ENCODE data around the gene DIPK1C. TPM values are rescaled to one million over a fixed set of nuclear protein-coding genes. Genes with fewer than 3 reads are reported as not detected.

DIPK1C gene
- total and polyA plus RNA-seq, 2 experiments from 2014 or later: 0.07 TPM; not detected in 1

- DNase-seq (ENCODE audit: low spot score) (no peak), ATAC-seq (no peak)
- Mint-ChIP-seq H3K27me3 (ENCODE audit: insufficient read depth, low read depth, poor library complexity) (peaks cover 11% of the 10 kb centered on the region), H3K4me1 (peaks cover 3% of the 10 kb centered on the region; the same call in 1 of the 3 replicates), H3K9me3 (peaks cover 11% of the 10 kb centered on the region), H3K4me3 (no peak overlapping the region), H3K36me3 (ENCODE audit: low read depth) (no peaks in the 10 kb centered on the region; the same call in 2 of the 3 replicates), H3K27ac (no peak overlapping the region)
- H4K20me1 ChIP-seq (replicated peaks; ENCODE audit: insufficient read depth): no peaks in the 10 kb centered on the region
- 0 out of 2 replicates have a peak, but pooled peaks cover 5% of the 10 kb centered on the region for H3K9me2 ChIP-seq (ENCODE audit: insufficient read depth)
- H3F3A ChIP-seq (replicated peaks; ENCODE audit: low read depth): no peaks in the 10 kb centered on the region
- no peaks in the 10 kb centered on the region for H3K36me3 ChIP-seq (ENCODE audit: insufficient read depth)
- H3K27me3 ChIP-seq (ENCODE audit: insufficient read depth): no peaks in the 10 kb centered on the region
- H3K79me2 ChIP-seq (replicated peaks; ENCODE audit: insufficient read depth): no peaks in the 10 kb centered on the region
- no peak overlapping the region for H2AFZ ChIP-seq
- no peak overlapping the region for H3K4me3 ChIP-seq
- no peak overlapping the region for H3K4me2 ChIP-seq
- no peak overlapping the region for H3K27ac ChIP-seq (ENCODE audit: low read depth)
- no peaks in the 10 kb centered on the region for H3K4me1 ChIP-seq (ENCODE audit: insufficient read depth)
- no peak for TF ChIP-seq EZH2phosphoT487 (IDR thresholded peaks at IDR 0.05; ENCODE audit: unreplicated experiment)
- TF ChIP-seq ZNF462 (CRISPR knock-in tag; IDR thresholded peaks at IDR 0.05): no peak
- no peak for TF ChIP-seq NANOG (IDR thresholded peaks at IDR 0.05; ENCODE audit: borderline replicate concordance)
- no peak for TF ChIP-seq REST (IDR thresholded peaks at IDR 0.05; ENCODE audit: unreplicated experiment)
- TF ChIP-seq POLR2AphosphoS5 (IDR thresholded peaks at IDR 0.05; ENCODE audit: low read depth): no peak
- no peak for TF ChIP-seq CTCF (conservative IDR thresholded peaks at IDR 0.05; ENCODE audit: low read depth in 2 of 2)
- TF ChIP-seq CREB1 (CRISPR knock-in tag; IDR thresholded peaks at IDR 0.05; ENCODE audit: low read depth): no peak
- no peak for TF ChIP-seq JUNB (IDR thresholded peaks at IDR 0.05; ENCODE audit: unreplicated experiment)
- TF ChIP-seq ZNF114 (CRISPR knock-in tag; IDR thresholded peaks at IDR 0.05): no peak
- TF ChIP-seq STAT1 (IDR thresholded peaks at IDR 0.05; ENCODE audit: unreplicated experiment): no peak
- TF ChIP-seq ETS1 (IDR thresholded peaks at IDR 0.05): no peak
- no peak for TF ChIP-seq ZNF331 (CRISPR knock-in tag; IDR thresholded peaks at IDR 0.05; ENCODE audit: low read depth)
- no peak for TF ChIP-seq EZH2 (IDR thresholded peaks at IDR 0.05; ENCODE audit: low read depth, unreplicated experiment)
These were observed 34.6 kb downstream of the DIPK1C start for GRCh38 chr18:74422541-74422940.
